Forelimb muscle (tissue), 1 donor: Measurements from ENCODE around the gene MAN1A1. TPM values are rescaled to one million over a fixed set of nuclear protein-coding genes. Genes with fewer than 3 reads are reported as not detected.
"Not testable (repeated sequence)": the region's sequence is repeated elsewhere in the genome, so short reads cannot be mapped to it uniquely, and the experiment has no call there.

Experiments used
- DNase-seq: peaks from one replicate; pipeline ENCODE4 v3.0.0-alpha.2; 2013; ENCODE audit warnings: low read depth
- polyA plus RNA-seq: library from polyadenylated mRNA; unstranded; fragments of 120-200 nt; gene quantifications from one replicate; pipeline ENCODE4 v1.2.1, GENCODE V29; 2013; ENCODE audit not compliant: insufficient read length

The MAN1A1 gene
- polyA plus RNA-seq, 1 donor = 23.4 TPM

DNA sequence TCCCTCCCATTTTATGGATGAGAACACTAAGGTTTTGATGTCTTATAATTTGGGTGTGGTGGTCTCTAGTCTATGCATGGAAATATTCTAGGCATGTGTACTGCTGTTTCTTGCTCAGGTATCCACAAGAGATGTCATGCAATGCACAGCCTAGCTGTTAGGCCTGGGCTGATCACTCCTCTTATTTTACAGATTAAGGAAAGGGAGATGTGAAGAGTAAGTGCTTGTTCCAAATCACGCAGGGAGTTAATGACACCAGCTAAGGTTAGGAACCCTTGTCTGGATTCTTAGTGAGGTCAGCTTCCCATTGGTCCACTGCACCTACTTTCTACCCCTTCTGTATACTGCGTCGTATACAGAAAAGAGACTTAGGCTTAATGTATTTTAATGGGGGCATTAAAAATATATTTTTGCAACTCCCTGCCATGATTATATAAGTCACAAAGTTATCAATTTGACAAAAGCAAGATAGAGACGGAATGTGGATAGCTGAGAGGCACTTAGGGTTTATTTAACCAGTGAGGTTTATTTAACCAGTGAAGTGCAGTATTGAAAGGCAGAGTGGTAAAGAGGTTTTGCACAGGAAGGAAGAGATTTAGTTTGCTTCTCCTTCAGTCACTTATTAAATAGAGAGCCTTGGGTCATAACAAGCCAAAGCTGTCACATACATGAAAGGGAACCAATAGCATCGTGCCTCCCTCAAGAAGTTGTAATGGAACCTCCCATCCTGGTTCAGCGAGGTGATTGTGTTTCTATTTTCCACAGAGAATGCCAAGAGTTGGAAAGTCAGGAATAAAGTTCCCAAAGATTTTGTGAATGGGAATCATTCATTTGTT lies 176.1 kb downstream of the MAN1A1 start:
- DNase-seq = peak; percentile 80

DNA sequence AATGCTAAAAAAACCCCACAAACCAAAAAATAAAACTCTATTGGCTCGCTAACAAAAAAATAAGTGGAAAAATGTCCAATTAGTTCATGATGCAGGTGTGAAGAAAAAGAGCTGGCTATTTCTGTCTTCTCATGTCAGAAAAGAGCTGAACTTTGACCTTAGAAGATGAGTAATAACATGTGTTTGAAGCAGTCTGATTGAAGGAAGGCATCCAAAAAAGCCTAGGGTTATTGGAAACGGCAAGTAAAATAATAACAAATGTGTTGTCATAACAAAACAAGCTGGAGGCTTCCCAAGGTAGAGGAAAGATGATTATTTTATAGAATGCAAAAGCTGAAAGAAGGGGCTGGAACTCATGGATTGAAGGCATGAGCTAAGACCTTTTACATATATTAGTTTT lies 176.7 kb downstream of the MAN1A1 start:
- DNase-seq = peak; percentile 54

DNA sequence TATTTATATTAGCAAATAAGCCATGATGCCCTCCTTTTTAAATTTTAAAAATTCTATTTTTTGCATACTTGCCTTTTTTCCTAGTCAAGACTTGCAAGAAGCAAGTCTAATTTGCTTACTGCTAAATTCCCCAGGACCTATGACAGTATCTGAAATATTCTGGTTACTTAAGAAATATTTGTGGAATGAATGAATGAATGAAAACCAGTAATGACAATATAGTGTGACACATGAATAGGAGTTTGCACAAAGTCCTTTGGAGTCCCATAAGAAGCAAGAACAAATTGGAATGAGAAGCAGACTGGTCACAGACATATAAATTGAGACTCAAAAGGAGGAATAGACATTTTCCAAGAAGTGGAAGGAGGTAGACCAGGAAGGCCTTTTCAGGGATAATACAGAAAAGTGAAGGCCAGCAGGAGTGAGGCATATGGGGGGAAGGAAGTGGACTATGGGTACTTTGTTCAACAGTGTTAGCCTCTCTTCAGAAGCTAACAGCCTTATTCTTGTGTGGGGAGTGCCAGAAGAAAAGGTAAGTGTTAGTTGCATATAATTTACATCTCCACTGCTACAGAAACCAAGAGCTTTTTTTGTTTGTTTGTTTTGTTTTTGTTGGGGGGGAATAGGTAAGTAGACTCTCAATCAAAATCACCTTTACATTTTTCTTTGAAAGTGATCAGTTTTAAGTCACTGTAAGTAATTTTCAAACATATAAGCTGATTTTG lies 177.5 kb downstream of the MAN1A1 start:
- no peak for DNase-seq

DNA sequence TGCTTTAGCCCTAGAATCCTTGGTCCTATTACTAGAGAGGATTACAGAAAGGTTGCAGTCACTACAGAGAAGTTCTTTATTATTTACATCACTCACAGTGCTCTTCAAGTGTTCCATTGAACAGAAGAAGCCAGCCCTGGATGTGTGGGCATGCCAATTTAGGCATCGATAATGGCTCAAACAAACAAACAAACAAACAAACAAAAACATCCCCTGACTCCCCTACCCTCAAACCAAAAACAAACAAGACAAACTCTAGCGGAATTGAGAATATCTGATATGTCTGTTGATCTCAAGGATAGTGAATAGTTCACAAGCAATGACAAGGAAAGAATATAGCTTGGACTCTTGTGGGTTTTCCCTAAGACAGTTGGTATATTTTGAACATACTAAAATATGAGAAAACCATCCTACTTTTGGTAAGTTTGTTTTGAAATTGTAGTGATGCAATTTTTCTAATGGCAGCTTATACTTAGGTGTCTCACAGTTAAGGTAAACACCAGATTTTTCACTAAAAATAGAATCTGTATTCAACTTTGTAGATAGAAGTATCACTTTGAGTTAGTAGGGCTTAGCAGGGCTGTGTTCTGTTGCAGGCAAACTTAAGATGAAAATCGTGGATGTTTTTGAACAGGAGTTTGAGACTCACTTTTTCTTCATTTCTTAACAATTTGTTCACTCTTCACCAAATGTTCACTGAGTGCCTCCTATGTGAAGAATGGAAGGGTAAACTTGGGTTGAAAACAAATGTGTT lies 178.3 kb downstream of the MAN1A1 start:
- no peak for DNase-seq

DNA sequence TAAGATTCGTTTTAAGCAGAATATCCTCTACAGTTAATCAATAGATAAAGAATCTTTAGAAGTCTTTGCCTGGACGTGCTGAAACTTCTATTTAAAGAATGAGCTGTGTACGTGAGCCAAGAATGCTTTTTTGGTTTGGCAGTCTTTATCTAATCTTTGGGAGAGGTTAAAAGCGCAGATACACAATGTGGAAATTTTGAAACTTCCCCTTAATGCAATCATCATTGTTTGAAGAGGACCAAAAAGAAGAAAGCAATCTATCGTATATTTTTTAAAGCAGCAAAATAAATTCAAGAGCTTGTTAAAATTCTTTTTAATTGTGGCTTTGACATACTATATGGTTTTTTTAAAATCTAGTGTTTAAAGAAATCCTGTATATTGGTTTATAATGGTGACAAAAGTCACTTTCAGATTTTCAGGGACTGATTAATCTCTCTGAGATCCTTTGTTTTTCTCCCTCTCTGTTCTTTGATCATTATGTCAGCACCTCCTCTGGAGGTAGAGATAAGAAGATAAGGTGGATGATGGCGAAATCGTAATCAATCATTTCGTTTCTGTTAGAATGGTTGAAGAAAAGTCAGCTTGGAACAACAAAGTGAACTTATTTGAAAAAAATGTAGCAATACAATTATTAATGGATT lies 179.0 kb downstream of the MAN1A1 start:
- no peak for DNase-seq

DNA sequence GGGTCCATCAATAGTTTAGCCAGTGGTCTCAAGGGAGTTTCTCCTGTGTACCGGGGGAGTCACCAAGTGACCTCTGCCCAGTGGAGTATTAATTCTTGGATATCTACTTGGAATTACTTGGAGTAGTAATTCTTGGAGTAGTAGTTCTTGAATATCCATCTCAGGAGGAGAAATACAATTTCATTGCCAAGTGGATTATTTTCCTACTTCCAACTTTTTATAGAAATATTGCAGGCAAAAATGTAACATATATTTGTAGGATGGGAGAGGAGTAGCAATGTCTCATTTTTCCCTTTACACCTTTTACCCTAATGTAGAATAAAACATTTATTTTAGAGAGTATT lies 179.5 kb downstream of the MAN1A1 start:
- no peak for DNase-seq

DNA sequence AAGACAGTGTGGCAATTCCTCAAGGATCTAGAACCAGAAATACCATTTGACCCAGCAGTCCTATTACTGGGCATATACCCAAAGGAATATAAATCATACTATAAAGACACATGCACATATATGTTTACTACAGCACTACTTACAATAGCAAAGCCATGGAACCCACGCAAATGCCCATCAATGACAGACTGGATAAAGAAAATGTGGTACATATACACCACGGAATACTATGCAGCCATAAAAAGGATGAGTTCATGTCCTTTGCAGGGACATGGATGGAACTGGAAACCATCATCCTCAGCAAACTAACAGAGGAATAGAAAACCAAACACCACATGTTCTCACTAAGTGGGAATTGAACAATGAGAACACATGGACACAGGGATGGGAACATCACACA lies 180.2 kb downstream of the MAN1A1 start:
- not testable (repeated sequence) for DNase-seq

DNA sequence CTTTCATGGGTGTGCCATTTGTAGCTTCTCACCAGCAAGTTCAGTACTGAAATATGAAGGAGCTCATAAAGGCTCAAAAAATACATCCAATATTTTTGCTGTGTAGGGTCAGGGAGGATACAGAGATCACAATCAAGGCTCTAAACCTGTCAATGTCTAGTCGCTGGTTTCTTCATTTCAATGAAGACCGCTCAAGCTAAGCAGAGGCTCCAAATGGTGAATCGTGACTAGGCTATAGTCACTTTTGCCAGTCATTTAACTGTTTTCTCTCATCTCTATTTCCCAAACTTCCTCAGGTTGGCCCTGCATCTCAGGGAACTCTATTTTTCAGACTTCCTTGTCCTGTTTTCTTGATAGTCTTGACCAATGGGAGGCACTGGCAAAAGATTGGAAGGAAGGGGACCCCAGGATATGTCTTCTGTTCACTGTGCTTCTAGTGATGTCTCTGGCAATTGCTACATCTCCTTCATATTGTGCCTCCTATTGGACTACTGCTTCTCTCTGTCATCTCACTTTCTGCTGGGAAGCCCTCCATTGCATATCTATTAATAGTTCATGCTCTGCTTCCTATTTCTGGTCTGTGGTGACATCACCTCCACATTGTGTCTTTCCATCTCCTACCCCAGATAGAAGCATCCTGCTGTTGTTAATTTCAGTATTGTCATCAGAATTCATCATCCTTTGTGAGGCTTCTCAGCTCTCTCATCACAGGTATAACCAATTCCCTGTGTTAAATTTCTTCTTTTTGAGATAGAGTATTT lies 183.4 kb downstream of the MAN1A1 start:
- DNase-seq = no peak

DNA sequence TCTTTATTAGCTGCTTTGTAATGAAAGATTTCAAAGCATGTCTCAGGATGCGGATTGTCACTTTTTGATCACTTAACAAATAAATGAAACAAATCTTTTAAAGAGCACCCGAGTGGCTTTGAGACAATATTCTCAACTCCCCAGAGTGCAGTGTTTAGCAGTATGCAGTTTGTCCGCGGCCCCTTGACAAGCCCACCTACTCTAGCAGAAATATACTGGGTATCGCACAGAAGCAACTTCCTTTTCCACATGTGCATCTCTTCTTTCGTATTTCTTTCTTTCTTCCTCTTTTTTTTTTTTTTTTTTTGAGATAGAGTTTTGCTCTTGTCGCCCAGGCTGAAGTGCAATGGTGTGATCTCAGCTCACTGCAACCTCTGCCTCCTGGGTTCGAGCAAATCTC lies 186.6 kb downstream of the MAN1A1 start:
- no peak for DNase-seq

DNA sequence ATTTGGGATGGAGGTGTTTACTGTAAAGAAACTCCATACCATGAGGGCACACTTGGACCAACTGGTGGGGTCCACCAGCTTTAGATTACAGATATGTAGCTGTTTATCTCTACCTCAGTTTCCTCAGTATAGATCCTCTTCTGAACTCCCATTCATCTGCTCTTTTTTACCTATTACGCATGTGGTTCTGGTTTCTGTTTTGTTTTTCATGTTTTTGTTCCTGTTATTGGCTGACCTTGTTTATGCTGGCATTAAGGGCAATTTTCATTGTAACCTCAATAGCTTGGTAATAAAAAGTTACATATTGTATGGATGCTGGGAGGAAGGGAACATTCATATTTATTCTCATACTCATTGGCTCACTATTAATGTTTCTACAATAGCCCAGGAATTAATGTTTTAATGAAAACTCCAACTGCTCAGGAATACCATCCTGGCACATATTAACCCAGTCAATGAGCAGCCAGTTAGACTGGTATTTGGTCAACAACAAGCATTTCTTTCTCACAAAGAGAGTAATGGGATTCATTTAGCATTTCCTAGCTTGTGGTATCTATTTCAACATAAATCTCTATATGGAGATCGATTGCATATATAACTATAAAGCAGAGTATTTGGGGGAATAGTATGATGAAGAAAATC lies 187.3 kb downstream of the MAN1A1 start:
- no peak for DNase-seq

DNA sequence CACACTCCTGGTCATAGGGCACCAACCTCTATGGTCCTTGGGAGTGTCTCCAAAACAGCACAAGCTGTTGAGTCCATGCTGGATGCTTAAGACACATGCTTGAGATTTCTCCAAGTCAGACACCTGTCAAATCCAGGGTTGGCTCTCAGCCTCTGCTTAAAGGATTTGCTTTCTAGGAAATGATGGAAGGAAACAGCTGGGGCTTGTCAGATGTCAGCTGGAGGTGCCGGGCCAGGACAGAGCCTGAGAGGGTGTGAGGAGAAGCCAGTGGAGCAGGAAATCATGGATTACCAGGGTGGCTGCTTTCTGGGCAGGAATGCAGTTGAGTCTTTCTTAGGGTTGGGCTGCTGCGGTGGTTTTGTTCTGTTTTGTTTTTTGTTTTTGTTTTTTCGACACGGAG lies 188.1 kb downstream of the MAN1A1 start:
- no peak for DNase-seq

DNA sequence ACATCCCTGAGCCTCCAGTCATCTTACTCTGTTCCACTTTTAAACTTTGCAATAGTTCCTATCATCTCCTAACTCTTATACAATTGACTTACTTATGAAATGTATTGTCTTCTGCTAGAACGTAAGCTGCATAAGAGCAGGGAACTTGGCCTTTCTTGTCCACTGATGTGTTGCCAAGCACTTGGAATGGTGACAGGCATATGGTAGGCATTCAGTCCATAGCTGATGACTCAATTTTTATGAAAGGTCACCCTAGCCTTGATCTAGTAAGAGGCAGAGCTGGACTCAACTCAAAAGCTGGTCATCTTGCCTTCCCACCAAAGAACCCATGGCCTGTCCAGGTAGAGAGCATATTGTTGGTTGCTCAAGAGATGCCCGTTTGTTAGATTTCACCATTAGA lies 188.7 kb downstream of the MAN1A1 start:
- no peak for DNase-seq

DNA sequence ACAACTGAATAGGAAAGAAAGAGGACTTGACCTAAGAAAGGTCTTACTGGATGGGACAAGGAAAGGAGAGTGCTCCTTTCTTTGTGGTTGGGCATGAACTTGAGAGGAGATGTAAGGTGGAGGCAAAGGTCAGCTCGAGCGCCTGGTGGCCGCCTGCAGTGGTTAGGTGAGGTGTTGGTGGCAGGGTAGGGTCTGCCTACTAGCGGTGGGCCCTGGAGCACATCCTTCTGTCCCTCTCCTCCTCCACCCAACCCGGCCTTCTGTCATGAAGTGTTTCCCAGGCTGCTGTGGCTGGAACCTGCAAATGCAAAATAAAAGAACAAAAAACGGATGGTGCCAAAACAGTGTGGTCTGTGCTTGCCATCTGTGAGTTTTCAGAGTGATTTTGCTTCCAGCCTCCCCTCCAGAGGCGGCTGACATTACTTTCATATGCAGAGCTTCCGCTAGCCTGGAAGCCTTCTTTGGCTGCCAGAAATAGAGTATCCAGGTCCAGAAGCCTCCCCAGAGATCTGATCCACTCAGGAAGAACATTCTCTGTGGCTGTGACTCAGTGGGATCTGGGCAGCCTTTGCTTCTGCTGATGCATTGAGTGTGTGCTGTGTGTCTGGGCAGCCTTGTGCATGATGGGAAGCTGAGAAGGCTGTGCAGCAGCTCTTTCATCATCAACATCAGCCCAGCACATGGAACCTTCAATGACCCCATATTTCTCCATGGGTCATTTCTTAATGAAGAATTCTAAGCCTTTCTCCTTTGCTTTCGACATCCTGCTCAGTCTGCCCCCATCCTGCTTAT lies 191.3 kb downstream of the MAN1A1 start:
- DNase-seq = no peak

DNA sequence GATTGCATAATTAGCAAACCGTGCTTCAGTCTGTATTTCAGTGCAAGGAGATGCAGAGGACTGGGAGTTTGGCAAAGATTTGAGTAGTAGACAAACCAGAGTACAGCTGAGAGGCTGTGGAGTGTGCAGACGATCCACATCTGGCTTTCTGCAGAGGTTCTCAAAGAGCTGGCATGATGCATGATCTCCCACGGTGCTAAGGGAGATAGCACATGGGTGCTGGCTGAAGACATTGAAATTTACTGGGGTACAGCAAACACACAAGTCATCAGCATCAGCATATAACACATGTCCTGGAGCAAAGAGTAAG lies 192.1 kb downstream of the MAN1A1 start:
- DNase-seq = no peak

DNA sequence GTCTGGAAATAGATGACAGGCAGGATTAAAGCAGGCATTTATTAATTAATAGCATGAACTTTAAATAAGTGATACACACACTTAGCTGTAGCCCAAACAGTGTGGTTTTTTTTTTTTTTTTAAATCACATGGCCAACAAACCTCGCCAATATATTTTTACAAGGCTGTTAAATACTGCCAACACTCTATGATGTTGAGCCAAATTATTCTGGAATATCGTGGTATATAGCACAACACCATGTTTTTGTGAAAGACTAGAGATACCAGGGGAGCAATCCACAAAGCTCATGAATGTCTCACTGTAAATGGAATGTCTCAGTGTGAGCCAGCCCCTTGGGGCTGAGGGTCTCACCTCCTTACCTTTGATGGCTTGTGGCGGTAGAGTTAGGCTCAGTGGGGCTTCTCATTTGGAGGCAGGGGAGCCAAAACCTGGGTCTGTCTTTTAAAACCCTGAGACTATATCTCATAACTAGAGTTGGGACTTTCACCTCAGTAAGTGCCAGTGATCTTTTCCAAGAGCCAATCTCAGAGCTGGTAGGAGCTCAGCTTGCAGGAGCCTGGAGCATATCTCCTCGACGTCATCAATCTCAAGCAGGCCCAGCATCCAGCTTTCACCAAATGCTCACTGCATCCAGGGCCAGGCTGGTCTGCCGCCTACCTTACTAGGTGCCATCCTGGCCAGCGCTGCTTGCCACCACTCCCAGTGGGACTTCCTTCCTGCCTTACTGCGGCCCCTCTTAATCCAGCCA lies 192.6 kb downstream of the MAN1A1 start:
- DNase-seq = no peak

DNA sequence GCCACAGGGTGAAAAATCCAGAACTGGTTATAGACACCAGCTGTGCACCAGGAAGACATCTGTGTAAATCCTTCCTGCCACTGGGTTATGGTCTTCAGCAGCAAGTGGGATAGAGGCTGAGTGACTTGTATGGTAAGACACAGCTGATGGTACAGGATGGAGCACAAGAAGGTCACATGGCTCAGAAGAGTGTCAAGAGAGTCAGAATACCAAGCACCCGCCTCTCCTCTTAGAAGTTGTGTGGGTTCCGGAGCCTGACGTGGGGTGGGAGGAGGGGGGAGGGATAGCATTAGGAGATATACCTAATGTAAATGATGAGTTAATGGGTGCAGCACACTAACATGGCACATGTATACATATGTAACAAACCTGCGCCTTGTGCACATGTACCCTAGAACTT lies 193.5 kb downstream of the MAN1A1 start:
- DNase-seq = not testable (repeated sequence)

DNA sequence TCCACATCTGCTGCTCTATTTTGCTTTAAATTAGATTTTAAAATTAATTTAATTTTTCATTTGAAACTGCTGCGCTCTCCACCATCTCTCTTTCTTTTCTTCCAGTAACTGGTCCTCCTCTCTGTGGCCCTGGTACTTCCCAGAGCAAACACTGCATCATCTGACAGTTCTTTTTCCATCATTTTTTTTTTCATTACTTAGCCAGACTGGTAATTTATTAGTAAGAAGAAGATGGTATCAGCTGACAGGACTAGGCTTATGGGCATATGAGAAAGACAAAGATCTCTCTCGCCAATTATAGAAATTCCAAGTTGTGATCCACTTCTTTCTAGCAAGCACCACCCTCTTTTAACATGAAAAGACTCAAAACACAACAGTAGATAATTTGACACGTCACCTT lies 197.4 kb downstream of the MAN1A1 start:
- no peak for DNase-seq

DNA sequence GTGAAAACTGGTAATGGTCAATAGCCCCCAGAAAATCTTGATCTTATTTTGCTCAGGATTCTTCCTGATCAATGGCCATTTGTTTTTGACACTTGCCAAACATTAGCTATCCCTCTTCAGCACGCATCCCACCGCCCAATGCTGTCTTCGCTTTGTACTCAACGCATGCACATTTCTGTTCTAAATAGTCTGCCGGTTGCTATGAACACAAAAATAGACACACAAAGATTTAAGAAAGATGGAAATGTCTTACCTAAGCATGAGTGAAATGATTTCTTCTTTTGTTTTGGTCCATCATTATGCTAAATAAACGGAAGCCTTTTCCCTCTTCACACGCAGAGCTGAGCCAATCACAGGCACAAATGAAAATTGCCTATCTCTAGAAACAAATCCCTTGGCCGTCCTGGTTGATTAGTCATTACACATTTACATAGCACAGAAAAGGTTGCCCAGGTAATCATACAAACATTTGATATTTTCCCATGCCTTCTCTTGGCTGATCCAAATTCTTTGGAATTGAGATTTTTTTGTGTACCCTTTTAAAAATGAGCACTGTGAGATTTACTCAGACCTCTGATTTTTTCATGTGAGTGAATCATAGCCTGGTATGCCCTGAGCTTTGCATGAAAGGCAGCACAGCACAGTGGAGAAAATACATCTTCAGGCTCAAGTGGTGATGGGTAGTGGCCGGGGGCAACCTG lies 200.6 kb downstream of the MAN1A1 start:
- no peak for DNase-seq
